ENCODE data around the gene MAP10.

MAP10 gene

GRCh38 chr1:232798920-232799319 lies 6.3 kb upstream of the MAP10 start:
- H3K9me3 ChIP-seq (ENCODE audit: insufficient read depth, low read length), result no peaks in the 10 kb centered on the region

GRCh38 chr1:232806186-232806510 lies 932 bp downstream of the MAP10 start:
- H3K36me3 ChIP-seq (ENCODE audit: insufficient read depth, insufficient read length, low read length), result no peaks in the 10 kb centered on the region
- no peak overlapping the region for H3K9ac ChIP-seq (ENCODE audit: insufficient read length, low read depth)
- no peak for TF ChIP-seq YY1 (IDR thresholded peaks at IDR 0.05; ENCODE audit: insufficient read depth, insufficient read length)
- no peak for TF ChIP-seq SUZ12 (IDR thresholded peaks at IDR 0.05; ENCODE audit: extremely low read depth, insufficient read depth, insufficient read length)
- no peak for TF ChIP-seq ZNF274 (IDR thresholded peaks at IDR 0.05; ENCODE audit: low read depth, low read length)
- no peaks in the 10 kb centered on the region for H3K4me1 ChIP-seq (ENCODE audit: insufficient read depth, insufficient read length)
- no peaks in the 10 kb centered on the region; the same call in 1 of the 2 replicates for H3K9me3 ChIP-seq (ENCODE audit: insufficient read depth, low read length)
- H3K4me3 ChIP-seq (ENCODE audit: insufficient read length, low read depth), result no peak overlapping the region
- no peak for DNase-seq (ENCODE audit: low read depth, low spot score)
- H3K27me3 ChIP-seq (ENCODE audit: insufficient read depth, insufficient read length), result no peaks in the 10 kb centered on the region

More at GRCh38 chr1:232798920-232799319, 6.3 kb upstream of the MAP10 start:
- TF ChIP-seq SUZ12 (IDR thresholded peaks at IDR 0.05; ENCODE audit: extremely low read depth, insufficient read depth, insufficient read length) (no peak), ZNF274 (IDR thresholded peaks at IDR 0.05; ENCODE audit: low read depth, low read length) (no peak), YY1 (IDR thresholded peaks at IDR 0.05; ENCODE audit: insufficient read depth, insufficient read length) (no peak)
- no peaks in the 10 kb centered on the region for H3K27me3 ChIP-seq (ENCODE audit: insufficient read depth, insufficient read length)
- no peak for DNase-seq (ENCODE audit: low read depth, low spot score)
- no peak overlapping the region for H3K9ac ChIP-seq (ENCODE audit: insufficient read length, low read depth)
- H3K4me3 ChIP-seq (ENCODE audit: insufficient read length, low read depth), result no peak overlapping the region
- H3K36me3 ChIP-seq (ENCODE audit: insufficient read depth, insufficient read length, low read length), result no peaks in the 10 kb centered on the region
- H3K4me1 ChIP-seq (ENCODE audit: insufficient read depth, insufficient read length), result no peaks in the 10 kb centered on the region

- Histone ChIP-seq H3K4me1 (ENCODE audit: insufficient read depth, insufficient read length) (no peaks in the 10 kb centered on the region), H3K4me3 (ENCODE audit: insufficient read length, low read depth) (no peak overlapping the region), H3K36me3 (ENCODE audit: insufficient read depth, insufficient read length, low read length) (no peaks in the 10 kb centered on the region), H3K9ac (ENCODE audit: insufficient read length, low read depth) (no peak overlapping the region), H3K9me3 (ENCODE audit: insufficient read depth, low read length) (no peaks in the 10 kb centered on the region), H3K27me3 (ENCODE audit: insufficient read depth, insufficient read length) (no peaks in the 10 kb centered on the region)
- no peak for DNase-seq (ENCODE audit: low read depth, low spot score)
- TF ChIP-seq ZNF274 (IDR thresholded peaks at IDR 0.05; ENCODE audit: low read depth, low read length), result no peak
- TF ChIP-seq SUZ12 (IDR thresholded peaks at IDR 0.05; ENCODE audit: extremely low read depth, insufficient read depth, insufficient read length), result no peak
- TF ChIP-seq YY1 (IDR thresholded peaks at IDR 0.05; ENCODE audit: insufficient read depth, insufficient read length), result no peak
Measured at GRCh38 chr1:232810856-232811255, 5.6 kb downstream of the MAP10 start.

DNA sequence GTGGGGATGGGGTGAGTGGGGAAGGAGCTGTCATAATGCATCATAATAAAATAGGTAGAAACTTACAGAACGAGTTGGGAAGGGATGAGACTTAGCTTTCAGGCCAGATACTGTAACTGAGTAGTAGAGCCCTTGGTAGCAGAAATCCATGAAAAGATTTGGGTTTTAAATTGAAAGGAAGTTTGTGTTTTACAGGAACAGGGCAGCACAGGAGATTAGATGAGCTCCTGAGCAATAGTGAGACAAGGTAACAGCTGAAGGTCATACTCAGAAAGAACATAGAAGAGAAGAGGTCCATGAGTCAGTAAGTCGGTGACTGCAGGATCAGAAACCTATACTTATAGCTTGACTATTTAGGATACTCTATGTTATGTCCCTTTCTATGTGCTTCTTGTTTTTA lies 7.3 kb downstream of the MAP10 start:
- H3K9ac ChIP-seq (ENCODE audit: insufficient read length, low read depth), result no peak overlapping the region
- H3K4me3 ChIP-seq (ENCODE audit: insufficient read length, low read depth), result no peak overlapping the region
- no peak for DNase-seq (ENCODE audit: low read depth, low spot score)
- H3K36me3 ChIP-seq (ENCODE audit: insufficient read depth, insufficient read length, low read length), result no peaks in the 10 kb centered on the region
- H3K27me3 ChIP-seq (ENCODE audit: insufficient read depth, insufficient read length), result no peaks in the 10 kb centered on the region
- H3K9me3 ChIP-seq (ENCODE audit: insufficient read depth, low read length), result no peaks in the 10 kb centered on the region
- H3K4me1 ChIP-seq (ENCODE audit: insufficient read depth, insufficient read length), result no peaks in the 10 kb centered on the region
- TF ChIP-seq ZNF274 (IDR thresholded peaks at IDR 0.05; ENCODE audit: low read depth, low read length) (no peak), SUZ12 (IDR thresholded peaks at IDR 0.05; ENCODE audit: extremely low read depth, insufficient read depth, insufficient read length) (no peak), YY1 (IDR thresholded peaks at IDR 0.05; ENCODE audit: insufficient read depth, insufficient read length) (no peak)

DNA sequence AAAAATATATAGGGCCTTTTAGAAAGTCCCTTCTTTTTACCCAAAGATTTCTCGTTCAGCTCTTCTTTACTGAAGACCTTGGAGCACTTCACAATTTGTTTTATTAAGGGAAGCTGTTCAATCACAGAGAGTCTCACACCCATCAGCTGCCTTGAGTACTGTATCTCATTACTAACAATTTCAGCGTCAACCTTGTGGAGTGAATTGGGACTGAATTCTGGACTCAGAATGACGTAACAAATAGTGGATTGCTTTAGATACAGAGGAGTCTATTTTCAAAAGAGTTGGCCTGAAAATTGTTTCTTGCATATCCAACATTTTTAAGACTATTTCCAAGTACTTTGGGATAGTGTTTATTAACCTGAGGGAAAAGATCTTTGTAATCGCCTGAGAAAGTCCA lies 7.9 kb downstream of the MAP10 start:
- Histone ChIP-seq H3K27me3 (ENCODE audit: insufficient read depth, insufficient read length) (no peaks in the 10 kb centered on the region), H3K9ac (ENCODE audit: insufficient read length, low read depth) (no peak overlapping the region), H3K9me3 (ENCODE audit: insufficient read depth, low read length) (no peaks in the 10 kb centered on the region), H3K4me3 (ENCODE audit: insufficient read length, low read depth) (no peak overlapping the region), H3K4me1 (ENCODE audit: insufficient read depth, insufficient read length) (no peaks in the 10 kb centered on the region), H3K36me3 (ENCODE audit: insufficient read depth, insufficient read length, low read length) (no peaks in the 10 kb centered on the region)
- DNase-seq (ENCODE audit: low read depth, low spot score), result no peak
- TF ChIP-seq SUZ12 (IDR thresholded peaks at IDR 0.05; ENCODE audit: extremely low read depth, insufficient read depth, insufficient read length), result no peak

DNA sequence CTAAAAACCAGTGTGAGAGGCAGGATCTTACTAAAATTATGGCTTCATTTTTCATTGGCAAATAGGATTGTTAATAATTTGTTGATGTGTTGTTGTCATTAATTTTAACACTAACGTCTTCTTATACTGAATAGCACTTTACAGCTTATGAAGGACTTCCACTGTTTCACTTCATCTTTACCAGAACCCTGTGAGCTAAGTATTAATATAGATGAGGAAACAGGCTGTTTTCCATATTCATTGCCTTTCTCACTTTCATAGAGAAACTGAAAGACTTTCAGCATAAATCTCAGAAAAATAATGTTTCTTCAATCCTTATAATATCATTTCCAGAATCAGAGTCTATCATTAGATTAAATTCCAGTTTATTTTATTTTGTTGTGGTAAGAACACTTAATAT lies 8.5 kb downstream of the MAP10 start:
- Histone ChIP-seq H3K4me3 (ENCODE audit: insufficient read length, low read depth) (no peak overlapping the region), H3K9me3 (ENCODE audit: insufficient read depth, low read length) (no peaks in the 10 kb centered on the region), H3K4me1 (ENCODE audit: insufficient read depth, insufficient read length) (no peaks in the 10 kb centered on the region), H3K9ac (ENCODE audit: insufficient read length, low read depth) (no peak overlapping the region), H3K36me3 (ENCODE audit: insufficient read depth, insufficient read length, low read length) (no peaks in the 10 kb centered on the region), H3K27me3 (ENCODE audit: insufficient read depth, insufficient read length) (no peaks in the 10 kb centered on the region)
- TF ChIP-seq SUZ12 (IDR thresholded peaks at IDR 0.05; ENCODE audit: extremely low read depth, insufficient read depth, insufficient read length), result no peak
- TF ChIP-seq ZNF274 (IDR thresholded peaks at IDR 0.05; ENCODE audit: low read depth, low read length), result no peak
- TF ChIP-seq YY1 (IDR thresholded peaks at IDR 0.05; ENCODE audit: insufficient read depth, insufficient read length), result no peak
- DNase-seq (ENCODE audit: low read depth, low spot score), result no peak

GRCh38 chr1:232816324-232816723 lies 11.1 kb downstream of the MAP10 start:
- no peak overlapping the region for H3K4me3 ChIP-seq (ENCODE audit: insufficient read length, low read depth)
- no peaks in the 10 kb centered on the region for H3K27me3 ChIP-seq (ENCODE audit: insufficient read depth, insufficient read length)
- H3K9ac ChIP-seq (ENCODE audit: insufficient read length, low read depth), result no peak overlapping the region
- no peaks in the 10 kb centered on the region for H3K9me3 ChIP-seq (ENCODE audit: insufficient read depth, low read length)
- DNase-seq (ENCODE audit: low read depth, low spot score), result no peak
- no peaks in the 10 kb centered on the region for H3K4me1 ChIP-seq (ENCODE audit: insufficient read depth, insufficient read length)
- no peaks in the 10 kb centered on the region for H3K36me3 ChIP-seq (ENCODE audit: insufficient read depth, insufficient read length, low read length)
- TF ChIP-seq ZNF274 (IDR thresholded peaks at IDR 0.05; ENCODE audit: low read depth, low read length) (no peak), YY1 (IDR thresholded peaks at IDR 0.05; ENCODE audit: insufficient read depth, insufficient read length) (no peak), SUZ12 (IDR thresholded peaks at IDR 0.05; ENCODE audit: extremely low read depth, insufficient read depth, insufficient read length) (no peak)

DNA sequence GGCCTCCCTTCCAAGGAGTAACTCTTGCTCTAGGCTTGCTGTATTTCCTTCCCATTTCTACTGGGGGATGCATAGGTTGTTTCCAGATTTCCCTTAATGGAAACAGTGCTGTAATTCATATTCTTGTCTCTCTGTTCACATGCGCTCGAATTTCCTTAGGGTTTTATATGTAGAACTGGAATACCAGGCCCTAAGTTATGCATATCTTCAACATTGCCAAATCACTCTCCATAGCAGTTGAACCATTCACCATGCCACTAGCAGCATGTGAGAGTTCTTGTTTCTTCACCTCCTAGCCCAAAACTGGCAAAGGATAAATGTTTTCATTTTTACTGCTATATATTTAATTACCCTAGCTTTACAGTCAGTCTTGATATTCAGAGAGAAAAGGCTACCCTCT lies 12.8 kb downstream of the MAP10 start:
- H3K36me3 ChIP-seq (ENCODE audit: insufficient read depth, insufficient read length, low read length), result no peaks in the 10 kb centered on the region
- no peak overlapping the region for H3K9ac ChIP-seq (ENCODE audit: insufficient read length, low read depth)
- H3K27me3 ChIP-seq (ENCODE audit: insufficient read depth, insufficient read length), result no peaks in the 10 kb centered on the region
- DNase-seq (ENCODE audit: low read depth, low spot score), result no peak
- TF ChIP-seq YY1 (IDR thresholded peaks at IDR 0.05; ENCODE audit: insufficient read depth, insufficient read length) (no peak), SUZ12 (IDR thresholded peaks at IDR 0.05; ENCODE audit: extremely low read depth, insufficient read depth, insufficient read length) (no peak), ZNF274 (IDR thresholded peaks at IDR 0.05; ENCODE audit: low read depth, low read length) (no peak)
- no peak overlapping the region for H3K4me3 ChIP-seq (ENCODE audit: insufficient read length, low read depth)
- H3K9me3 ChIP-seq (ENCODE audit: insufficient read depth, low read length), result no peaks in the 10 kb centered on the region
- no peaks in the 10 kb centered on the region for H3K4me1 ChIP-seq (ENCODE audit: insufficient read depth, insufficient read length)

Measured in NT2/D1 (cell line).